ENCODE measurements around the gene ELMO1.
A peak's percentile ranks its signal among the peaks of the same experiment; 100 is the strongest.
"Not testable (repeated sequence)": the region's sequence is repeated elsewhere in the genome, so short reads cannot be mapped to it uniquely, and the experiment has no call there.

Gene ELMO1

GRCh38 chr7:36994456-36995112 is 454.1 kb downstream of the ELMO1 start:
- DNase-seq: no peak

GRCh38 chr7:36986948-36987724 is 461.5 kb downstream of the ELMO1 start:
- DNase-seq: peak; percentile 67

GRCh38 chr7:36986511-36986933 is 462.1 kb downstream of the ELMO1 start:
- no peak for DNase-seq

DNA sequence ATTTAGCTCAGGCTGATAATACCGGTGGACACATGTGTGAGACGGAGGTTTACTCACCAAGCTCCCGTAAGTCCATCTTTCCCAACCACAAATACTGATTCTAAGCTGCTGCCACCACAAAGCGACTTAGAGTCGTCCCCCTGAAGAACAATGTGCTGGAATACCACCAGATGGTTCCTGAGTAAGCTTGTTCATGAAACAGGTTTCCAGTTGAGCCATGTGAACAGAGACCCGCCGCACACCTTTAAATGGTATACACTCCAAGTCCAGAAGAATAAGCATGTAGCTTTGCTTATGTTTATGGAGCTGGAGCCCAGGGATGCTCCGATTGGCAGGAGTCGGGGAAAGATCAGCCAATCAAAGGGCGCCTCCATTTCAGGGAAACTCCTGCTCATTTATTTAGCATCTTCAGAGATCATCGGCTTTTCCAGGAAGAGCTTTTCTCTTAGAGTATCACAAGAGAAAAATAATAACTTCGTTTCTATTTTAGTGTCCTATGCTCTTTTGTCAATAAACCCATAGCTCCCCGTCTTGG is 462.7 kb downstream of the ELMO1 start:
- DNase-seq: no peak

GRCh38 chr7:36985316-36985715 is 463.3 kb downstream of the ELMO1 start:
- no peak for DNase-seq

GRCh38 chr7:36984710-36985312 is 463.9 kb downstream of the ELMO1 start:
- DNase-seq: no peak

- DNase-seq: no peak
Measured at GRCh38 chr7:36984041-36984521, 464.6 kb downstream of the ELMO1 start.

- DNase-seq: no peak
Measured at GRCh38 chr7:36982766-36983165, 465.9 kb downstream of the ELMO1 start.

DNA sequence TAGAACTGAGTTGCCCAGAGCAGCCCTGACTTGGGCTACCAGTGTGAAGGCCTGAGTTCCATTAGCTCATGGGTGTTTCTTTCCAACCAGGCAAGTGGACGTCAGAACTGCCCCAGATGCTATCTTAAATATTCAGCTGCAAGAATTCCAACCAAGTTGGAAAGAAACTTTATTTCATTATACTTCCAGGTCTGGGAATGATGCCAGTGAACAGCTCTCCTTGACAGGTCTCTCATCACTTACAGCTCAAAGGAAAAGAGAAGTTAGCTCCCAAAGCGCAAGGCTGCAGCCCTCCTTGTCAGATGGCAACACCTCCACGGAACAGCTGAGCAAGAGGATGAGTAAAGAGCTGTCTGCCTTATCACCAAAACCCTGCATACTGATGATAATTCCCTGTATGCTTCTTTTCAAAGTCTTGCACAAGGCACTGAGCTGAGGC is 468.8 kb downstream of the ELMO1 start:
- DNase-seq: no peak

DNA sequence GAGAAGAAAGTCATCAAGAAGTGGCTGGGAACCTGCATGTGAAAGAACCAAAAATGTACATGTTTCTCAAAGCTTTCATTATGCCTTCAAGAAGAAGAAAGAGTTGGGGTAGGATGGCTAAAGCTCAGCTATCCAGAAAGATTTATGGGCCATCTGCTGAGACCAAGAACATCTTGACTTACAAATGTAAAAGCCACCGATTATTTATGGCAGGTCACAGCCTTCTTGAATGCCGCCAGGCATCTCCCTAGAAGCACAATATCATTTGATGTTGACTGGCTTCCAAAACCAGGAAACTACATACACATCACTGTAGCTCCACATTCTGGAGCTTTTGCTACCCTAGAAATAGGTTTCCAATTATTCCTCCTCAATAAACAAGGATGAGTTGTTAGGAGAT is 470.2 kb downstream of the ELMO1 start:
- no peak for DNase-seq

GRCh38 chr7:36977878-36978277 is 470.8 kb downstream of the ELMO1 start:
- no peak for DNase-seq

DNA sequence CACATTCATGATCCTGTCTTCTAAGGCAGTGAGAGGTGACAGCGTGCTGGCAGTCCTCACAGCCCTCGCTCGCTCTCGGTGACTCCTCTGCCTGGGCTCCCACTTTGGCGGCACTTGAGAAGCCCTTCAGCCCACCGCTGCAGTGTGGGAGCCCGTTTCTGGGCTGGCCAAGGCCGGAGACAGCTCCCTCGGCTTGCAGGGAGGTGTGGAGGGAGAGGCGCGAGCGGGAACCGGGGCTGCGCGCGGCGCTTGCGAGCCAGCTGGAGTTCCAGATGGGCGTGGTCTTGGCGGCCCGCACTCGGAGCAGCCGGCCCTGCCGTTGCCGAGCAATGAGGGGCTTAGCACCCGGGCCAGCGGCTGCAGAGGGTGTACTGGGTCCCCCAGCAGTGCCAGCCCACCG is 475.1 kb downstream of the ELMO1 start:
- DNase-seq: not testable (repeated sequence)

DNA sequence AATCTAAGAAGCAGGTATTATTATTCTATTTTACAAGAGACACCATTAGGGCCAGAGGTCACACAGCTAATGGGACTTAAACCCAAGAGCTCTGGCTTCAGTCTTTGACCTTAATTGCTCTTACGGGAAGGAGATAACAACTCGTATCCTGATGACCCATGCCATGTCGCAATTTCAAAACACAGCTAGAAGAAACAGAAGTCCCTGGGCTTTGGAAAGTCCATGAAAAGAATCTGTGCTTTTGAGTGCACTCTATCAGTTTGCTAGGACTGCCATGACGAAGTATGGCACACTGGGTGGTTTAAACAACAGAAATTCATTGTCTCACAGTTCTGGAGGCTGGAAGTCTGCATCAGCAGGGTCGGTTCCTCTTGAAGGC is 476.5 kb downstream of the ELMO1 start:
- DNase-seq: no peak

DNA sequence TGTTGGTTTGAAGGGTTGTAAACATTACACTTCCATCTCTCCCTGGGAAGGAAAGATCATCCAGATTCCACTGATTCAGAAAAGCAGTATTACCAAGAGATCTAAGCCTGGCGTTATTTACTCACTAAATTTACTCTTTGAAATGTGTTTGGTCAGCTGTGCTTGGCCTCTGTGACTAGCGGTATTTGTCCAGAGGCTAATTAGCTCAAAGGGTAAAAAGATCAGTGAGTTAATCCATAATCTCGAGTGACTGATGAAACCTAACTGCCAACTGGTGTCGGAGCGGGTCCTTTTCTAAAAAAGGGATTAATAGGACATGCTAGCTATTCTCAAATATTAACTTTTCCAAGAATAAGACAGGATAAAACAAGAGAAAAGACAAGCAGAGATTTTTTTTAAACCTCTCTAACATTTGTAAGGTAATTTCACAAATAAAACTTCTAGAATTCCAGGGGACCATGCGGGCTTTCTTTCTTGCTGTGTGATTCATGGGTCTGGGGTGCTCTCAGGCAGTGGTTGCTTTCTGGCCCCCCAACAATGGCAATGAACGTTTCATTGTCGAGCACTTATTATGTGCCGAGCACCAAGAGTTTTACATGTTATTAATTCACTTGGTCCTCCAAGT is 477.0 kb downstream of the ELMO1 start:
- no peak for DNase-seq

GRCh38 chr7:36970551-36971514 is 477.8 kb downstream of the ELMO1 start:
- DNase-seq: peak; percentile 4

GRCh38 chr7:36969376-36969775 is 479.3 kb downstream of the ELMO1 start:
- DNase-seq: peak; percentile 32

DNA sequence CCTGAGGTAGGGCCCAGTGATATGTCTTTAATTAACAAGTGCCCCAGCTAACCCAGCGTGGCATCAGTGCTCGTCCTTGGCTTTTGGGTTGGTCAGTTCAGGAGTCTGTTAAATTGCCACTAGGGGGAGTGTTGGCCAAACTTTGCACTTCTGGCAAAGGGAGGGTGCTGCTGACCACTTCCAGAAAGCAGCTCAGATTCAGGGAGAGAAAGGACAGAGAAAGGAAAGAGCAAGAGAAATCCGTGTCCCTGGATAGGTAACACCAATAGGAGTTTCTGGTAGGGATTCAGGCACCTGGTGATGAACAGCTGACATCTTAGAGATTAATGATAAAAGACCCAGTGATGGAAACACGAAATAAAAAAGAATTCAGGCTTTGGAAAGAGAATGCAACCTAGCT is 481.3 kb downstream of the ELMO1 start:
- peak; percentile 21 for DNase-seq

DNA sequence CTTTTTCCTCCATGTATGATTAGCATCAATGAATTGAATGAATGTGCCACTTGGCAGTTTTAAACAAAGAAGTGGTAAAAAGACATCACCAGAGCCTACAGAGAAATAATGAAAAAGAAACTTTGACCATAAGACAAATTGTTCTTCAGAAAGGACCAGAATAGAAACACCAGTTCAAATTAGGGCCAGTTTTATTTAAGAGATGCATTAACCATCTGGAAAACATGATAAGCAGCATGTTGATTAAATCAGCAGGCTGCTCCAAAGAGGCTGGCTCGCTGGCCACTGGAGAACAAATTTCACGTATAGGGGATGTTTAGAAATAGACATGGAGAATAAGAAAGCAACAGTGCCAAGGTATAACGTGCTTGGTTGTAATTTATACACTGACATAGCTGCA is 482.0 kb downstream of the ELMO1 start:
- no peak for DNase-seq

DNA sequence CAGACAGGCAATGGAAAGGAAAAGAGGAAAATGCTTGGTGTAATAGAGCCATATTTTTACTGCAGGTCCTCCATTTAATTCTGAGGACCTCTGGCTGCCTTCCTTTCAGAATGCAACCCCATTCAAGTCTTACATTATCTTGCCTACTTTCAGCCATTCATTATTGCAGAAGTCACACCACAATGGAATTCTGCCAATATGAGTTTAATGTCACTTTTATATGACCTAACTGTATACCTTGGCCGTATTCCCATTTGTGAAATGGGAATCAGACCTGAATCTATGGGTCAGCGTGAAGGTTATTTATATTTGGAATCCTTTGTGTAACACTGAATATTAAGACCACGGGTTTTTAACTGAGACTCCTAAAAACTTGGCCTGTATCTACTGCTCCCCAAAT is 482.6 kb downstream of the ELMO1 start:
- DNase-seq: no peak

DNA sequence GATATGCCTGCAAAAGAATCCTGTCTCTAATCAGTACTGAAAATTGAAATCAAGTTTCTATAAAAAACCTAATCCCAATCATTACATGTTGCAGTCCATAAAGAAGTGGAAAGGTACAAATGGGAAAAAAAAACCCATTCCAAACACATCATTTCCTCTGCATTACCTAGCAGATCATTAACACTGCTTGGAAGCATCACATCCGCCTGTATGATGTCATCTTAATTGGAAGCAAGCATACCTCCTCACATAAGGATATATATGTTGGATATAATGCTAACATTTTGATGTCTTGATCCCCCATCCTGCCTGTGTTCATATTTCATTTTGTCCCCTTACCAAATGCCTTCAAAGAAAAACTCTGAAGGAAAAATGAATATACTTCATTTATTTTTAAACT is 483.0 kb downstream of the ELMO1 start:
- DNase-seq: no peak

GRCh38 chr7:36964297-36964696 is 484.4 kb downstream of the ELMO1 start:
- DNase-seq: peak; percentile 26

- no peak for DNase-seq
Measured at GRCh38 chr7:36962367-36962766, 486.3 kb downstream of the ELMO1 start.

Measured in activated CD4-positive, alpha-beta T cell treated with anti-CD3 and anti-CD28 coated beads, Interleukin-10, Interleukin-2, amounts not matched to agents 100 ng/mL and 50 ng/mL, durations not matched to agents 16 hours and 8 hours (primary cell).